NCI-H128 (cell line): ENCODE data around the gene MYMK.

Experiments
- DNase-seq: peaks from one replicate; lab custom pipeline; 2025; ENCODE audit not compliant: unreplicated experiment; lab: John Stamatoyannopoulos, UW

Gene MYMK

DNA sequence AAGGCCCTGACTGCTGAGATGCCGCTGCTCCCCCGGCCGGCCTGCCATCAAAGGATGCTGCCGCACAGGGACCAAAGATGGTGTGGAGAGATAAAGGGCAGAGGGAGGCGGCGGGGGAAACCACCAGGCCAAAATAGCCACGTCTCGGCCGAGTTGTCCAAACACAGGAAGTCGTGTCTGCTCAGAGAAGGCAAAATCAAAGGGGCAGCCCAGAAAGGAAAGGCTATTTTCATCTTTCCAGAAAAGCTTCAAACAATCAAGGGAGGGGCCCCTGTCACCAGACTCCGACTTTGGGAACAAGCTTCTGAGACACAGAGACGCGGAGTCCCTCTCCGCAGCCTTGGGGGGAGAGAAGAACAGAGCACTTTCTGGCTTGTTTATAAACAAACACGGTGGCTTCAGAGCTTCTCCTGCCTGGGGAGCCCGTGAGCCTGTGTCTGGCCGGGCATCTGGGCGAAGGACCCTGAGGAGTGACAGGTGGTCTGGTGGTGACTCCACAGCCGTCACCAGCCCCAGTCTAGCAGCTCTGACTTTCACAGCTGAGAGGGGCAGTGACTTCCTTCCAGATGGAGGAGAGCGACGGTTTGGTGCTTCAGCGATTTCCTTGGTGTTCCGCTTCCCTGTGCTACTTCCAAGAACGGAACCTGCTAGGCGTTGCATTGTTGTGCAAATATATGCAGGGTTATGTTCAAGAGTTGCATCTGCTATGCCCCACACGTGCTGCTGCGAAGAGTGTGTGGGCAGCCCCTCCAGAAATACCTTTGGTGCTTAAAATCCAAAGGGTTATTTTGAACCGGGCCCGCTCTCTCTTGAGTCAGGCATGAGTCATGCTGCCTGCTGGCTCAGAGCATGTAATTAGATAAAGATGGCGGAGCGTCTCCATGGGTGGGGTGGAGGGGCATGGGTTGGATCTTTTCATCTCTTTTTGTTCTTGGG is 33.7 kb upstream of the MYMK start:
- DNase-seq: no peak

DNA sequence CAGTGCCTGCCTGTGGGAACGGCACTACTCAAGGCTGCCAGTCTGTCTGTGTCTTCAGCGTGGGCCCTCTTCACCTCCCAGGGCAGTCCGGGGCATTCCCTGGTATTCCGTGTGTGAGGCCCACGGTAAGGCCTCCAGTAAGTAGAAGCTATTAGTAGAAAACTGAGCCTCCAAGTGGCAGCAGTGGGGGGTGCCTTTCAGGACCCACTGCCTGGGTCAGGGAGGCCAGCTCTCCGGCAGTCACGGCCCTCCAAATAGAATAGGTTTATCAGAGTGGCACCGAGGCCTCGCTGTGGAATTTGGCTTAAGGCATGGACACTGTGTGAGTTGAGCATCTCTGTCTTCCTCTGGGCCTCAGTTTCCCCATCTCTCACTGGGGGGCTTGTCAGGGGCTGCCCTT is 32.8 kb upstream of the MYMK start:
- DNase-seq: no peak

DNA sequence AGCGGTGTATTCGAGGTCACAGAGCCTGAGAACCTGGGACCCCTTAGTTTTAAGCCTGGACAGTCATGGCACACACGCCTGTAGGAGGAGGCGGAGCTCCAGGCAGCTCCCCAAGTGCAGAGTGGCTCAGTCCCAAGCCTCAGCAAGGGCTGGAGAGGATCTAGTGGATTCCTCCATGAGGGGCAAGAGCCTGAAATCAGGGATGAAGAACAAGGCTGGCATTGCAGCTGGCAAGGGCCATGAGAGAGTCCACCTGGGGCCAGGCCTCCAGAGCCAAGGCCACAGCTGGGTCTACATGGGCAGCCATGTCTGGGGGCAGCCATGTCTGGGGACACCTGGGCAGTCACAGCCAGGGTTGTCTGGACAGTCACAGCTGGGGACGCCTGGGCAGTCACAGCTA is 31.6 kb upstream of the MYMK start:
- DNase-seq: no peak

GRCh38 chr9:133554729-133555128 is 30.0 kb upstream of the MYMK start:
- no peak for DNase-seq

GRCh38 chr9:133553973-133554713 is 29.4 kb upstream of the MYMK start:
- no peak for DNase-seq

DNA sequence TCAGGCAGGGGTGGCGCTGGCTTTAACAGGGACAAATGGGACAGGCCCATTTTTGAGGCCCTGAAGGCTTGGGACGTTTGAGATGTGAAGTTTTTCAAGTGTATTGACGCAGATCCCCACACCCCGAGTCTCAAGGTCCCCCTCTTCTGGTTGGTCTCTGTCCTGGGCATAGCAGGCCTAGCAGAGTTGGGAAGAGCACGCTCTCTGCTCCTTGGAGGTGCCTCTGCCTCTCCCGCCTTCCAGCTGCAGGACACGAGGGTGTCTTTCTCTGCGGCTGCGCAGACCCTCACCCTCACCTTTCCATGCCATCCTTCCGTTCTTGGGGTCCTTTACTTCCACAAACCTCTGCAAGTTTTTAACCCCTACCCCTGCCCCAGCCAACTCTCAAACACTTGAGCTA is 28.4 kb upstream of the MYMK start:
- DNase-seq: no peak

DNA sequence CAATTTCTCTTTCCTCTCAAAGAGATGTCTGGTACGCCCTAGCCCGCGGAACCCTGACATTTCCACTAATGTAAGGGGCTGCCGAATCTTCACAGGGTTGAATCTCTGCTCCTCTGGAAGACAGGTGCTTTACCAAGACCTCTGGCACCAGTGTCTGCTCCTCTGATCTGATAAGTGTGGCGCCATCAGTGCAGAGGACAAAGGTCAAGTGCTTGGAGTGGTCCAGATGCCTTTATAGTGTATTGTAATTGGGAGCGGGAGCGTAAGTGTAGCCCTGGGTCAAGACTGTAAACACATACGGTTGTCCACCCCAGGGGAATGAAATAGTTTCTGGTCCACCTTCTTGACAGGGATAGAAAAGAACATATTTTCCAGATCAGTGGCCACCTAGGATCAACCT is 27.5 kb upstream of the MYMK start:
- DNase-seq: no peak

DNA sequence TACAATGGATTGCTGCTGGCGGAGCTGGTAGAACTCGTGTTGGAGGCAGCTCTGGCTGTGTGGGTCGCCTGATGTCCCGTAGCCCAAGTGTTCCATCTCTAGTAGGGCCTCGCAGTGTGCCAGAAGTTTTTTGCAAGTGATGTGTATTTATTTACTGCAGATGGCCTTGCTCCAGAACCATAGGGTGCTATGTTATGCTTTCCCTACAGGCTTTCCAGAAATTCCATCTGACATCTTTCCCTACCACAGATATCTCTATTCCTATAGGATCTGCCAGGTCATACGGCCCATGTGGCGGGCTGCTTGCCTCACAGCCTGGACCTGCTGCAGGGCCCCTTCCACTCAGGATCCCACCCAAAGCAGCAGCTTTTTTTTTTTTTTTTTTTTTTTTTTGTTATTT is 26.7 kb upstream of the MYMK start:
- DNase-seq: no peak

DNA sequence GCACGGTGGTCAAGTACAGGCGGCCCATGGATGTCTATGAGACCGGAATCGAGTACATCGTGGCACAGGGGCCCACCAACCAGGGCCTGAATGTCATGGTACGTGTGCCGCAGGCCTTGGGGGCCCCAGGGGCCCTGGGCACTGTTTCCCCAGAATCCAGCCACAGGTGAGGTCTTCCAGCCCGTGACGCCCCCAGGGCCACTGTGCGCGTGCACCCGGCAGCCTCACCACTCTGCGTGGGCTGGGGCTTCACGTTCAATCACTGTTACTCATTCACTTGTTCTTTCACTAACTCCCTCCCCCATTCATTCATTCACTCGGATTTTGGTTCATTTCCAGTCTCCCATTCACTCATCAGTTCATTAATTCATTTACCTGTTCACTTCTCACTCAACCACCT is 22.4 kb upstream of the MYMK start:
- no peak for DNase-seq

GRCh38 chr9:133546287-133546680 is 21.5 kb upstream of the MYMK start:
- DNase-seq: no peak

DNA sequence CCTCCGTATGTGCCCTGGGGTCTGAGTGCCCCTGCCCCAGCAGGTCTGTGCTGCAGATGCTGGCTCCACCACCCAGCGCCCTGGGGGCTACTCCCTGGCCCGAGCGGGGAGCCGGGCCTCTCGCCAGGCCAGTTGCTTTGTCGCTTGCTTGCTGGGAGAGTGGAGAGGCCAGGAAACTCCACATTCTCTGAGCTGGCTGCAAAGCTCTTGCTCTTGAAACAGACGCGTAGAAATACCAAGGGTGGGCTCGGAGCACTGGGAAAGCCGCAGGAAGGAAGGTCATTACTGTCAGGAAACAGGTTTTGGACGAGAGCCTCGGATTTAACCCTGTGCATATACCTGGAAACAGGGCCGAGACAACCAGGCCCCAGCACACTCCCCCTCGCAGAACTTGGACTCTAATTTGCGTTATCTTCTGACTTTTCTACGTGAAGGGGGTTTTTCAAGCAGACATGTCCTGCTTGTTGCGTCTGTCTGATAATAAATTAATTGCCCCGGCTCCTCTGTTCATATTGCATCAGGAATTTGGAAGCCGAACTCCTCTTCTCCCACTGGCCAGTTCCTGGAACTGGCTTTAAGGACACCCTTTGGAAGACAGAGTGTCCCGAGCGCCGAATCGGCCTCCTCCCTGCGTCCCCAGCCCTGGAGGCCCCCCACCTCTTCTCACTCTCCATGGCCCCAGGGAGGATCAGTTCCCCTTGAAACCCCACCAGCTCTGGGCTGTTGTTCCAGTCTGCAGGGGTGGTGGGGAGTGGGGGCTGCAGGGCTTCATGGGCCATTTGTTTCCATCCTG is 20.9 kb upstream of the MYMK start:
- DNase-seq: no peak

GRCh38 chr9:133543772-133544467 is 19.2 kb upstream of the MYMK start:
- no peak for DNase-seq

DNA sequence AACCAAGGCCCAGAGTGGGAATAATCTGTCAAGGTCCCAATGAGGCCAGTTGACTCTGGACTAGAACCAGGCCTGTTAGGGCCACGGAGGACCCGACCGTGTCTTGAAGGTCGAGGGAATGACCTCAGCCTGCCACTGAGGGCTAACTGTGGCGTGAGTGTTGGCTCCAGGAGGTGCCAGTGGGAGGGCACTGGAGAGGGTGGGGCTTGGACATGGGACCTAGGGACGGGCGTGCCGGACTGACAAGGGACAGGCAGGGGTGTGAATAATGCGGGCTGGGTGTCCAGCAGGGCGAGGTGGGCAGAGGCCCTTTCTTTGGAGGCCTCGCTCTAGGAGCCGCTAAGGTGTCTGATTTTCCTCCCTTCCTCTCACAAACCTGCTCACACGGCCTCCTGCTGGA is 17.2 kb upstream of the MYMK start:
- DNase-seq: no peak

- DNase-seq: no peak
Observed at GRCh38 chr9:133540698-133541025, 15.9 kb upstream of the MYMK start.

DNA sequence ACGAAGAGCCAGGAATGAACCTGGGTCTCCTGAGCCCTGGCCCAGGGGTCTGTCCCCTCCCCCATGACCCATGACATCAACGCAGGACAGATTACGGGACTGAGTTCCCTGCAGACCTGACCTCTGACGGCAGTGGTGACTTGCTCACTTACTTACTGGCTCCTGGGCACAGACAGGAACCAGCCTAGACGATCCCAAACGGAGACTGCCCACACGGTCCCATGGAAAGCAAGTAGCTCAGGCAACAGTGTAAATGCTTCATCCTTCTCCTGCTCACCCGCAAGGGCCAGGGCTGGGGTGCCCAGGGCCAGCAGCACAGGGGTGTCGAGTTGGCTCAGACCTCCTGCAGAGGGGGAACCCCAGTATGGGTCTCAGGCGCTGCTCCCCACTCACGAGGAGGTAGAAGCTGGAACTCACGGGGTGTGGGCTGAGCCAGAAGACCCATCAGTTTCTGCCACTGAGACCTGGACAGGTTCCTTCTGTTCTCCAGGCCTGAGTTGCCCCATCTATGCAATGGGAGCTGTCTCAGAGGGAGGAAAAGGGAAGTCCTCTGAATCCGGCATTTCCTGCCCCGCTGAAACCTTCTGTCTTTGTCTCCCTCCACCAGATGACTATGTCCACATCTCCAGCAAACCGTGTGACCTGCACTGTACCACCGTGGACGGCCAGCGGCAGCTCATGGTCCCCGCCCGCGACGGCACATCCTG is 15.4 kb upstream of the MYMK start:
- DNase-seq: no peak

GRCh38 chr9:133538851-133539833 is 14.4 kb upstream of the MYMK start:
- DNase-seq: no peak

DNA sequence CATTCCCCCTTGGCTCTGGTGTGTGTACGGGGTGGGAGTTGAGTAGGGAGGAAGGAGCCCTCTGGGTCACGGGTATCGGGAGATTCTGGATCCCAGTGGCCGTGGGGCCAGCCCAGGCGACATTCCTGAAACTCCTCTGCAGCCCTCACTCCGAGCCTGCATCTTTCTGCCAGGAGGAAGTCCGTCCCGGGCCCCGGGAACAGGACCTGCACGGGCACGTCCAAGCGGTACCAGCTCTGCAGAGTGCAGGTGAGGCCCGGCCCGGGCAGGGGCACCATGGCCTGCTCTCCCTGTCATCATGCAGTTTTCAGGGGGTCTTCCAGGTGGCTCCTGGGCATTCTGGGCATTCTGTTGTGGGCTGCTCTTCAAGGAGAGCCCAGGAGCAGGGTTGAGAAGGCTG is 13.4 kb upstream of the MYMK start:
- no peak for DNase-seq

DNA sequence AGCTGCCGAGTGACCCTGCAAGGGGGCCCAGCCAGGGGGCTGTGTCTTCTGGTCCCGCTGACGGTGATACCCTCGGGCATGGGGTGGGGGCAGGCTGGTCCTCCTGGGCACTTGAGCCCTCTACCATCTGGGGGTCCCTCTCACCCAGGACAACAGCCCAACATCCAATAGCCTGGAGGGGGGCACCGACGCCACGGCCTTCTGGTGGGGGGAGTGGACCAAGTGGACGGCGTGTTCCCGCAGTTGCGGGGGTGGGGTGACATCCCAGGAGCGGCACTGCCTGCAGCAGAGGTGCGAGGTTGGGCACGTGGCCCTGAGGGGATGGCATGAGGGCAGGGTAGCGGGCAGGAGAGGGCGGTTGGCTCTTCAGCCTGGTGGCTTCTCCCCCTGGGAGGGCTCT is 12.5 kb upstream of the MYMK start:
- no peak for DNase-seq

DNA sequence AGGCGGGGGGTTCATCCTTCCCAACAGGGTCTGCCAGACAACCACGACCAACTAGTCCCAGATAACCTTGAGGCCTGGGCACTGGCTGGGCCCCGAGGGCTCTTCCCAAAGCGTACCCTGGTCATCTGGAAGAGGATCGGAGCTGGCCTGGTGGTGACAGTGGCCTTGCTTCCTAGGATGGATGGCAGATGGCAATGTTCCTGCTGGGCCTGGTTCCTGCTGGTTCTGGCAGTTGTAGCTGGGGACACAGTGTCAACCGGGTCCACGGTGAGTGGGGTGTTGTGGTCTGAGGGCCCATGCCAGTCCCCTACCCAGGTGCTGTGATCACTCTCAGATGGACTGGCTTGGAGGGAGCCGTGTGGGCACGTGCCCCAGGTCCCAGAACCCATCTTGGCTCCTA is 11.8 kb upstream of the MYMK start:
- DNase-seq: no peak
